GM19452 (cell line): Measurements from ENCODE around the gene UGT1A6.

Experiments used
- ATAC-seq: cut with Tn5 transposase; IDR thresholded peaks from one replicate; pipeline ENCODE4 v1.9.1; 2021; ENCODE audit not compliant: unreplicated experiment

UGT1A6 gene

GRCh38 chr2:233817995-233818638 lies 125.4 kb downstream of the UGT1A6 start:
- ATAC-seq = no peak

- ATAC-seq = no peak
These were observed 126.2 kb downstream of the UGT1A6 start for GRCh38 chr2:233818639-233819621.

GRCh38 chr2:233819884-233820773 lies 127.4 kb downstream of the UGT1A6 start:
- ATAC-seq = no peak

- ATAC-seq = no peak
These were observed 128.1 kb downstream of the UGT1A6 start for GRCh38 chr2:233820774-233821105.

GRCh38 chr2:233821196-233821595 lies 128.5 kb downstream of the UGT1A6 start:
- ATAC-seq = no peak

GRCh38 chr2:233821709-233822100 lies 129.0 kb downstream of the UGT1A6 start:
- ATAC-seq = no peak

- ATAC-seq = no peak
These were observed 129.5 kb downstream of the UGT1A6 start for GRCh38 chr2:233822101-233822771.
